Fibroblast of peridontal ligament (primary cell): Measurements from ENCODE around the gene NPM3.

Experiments
- DNase-seq: peaks from one replicate; pipeline ENCODE4 v3.0.0-alpha.2; 2010; ENCODE audit errors: extremely low read depth

NPM3 gene

DNA sequence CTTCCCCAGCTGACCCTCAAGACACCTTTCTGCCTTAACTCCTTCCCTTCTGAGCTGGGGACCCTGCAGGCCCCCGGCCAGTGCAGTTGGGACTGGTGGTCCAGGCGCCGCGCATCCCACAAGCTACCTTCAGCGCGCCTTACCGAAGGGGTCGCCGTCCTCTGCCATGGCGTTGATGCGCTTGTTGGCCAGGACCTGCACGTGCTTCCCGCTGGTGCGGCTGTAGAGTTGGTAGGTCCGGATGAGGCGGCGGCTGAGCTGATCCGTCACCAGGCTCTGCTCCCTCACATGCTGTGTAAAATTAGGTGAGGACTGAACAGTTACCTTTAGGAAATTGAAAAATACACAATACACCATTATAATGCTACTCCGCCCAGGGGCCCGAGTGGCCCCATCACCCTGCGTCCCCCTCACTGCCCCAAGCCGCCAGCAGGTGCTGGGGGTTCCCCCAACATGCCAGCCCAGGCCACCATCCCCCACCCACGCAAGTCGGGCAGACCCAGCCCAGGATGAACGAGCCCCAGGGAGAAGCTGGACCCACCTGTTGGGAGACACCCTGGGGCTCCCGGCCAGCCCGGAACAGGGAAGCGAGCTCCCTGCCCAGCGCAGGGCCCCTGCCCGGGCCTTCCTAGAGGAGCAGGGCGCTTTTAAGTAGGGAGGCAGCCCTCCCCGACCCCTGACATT, 8.5 kb downstream of the NPM3 start:
- no peak for DNase-seq

- DNase-seq: no peak
Observed at GRCh38 chr10:101773923-101774588, 9.2 kb downstream of the NPM3 start.

GRCh38 chr10:101772895-101773761, 10.1 kb downstream of the NPM3 start:
- DNase-seq: no peak

DNA sequence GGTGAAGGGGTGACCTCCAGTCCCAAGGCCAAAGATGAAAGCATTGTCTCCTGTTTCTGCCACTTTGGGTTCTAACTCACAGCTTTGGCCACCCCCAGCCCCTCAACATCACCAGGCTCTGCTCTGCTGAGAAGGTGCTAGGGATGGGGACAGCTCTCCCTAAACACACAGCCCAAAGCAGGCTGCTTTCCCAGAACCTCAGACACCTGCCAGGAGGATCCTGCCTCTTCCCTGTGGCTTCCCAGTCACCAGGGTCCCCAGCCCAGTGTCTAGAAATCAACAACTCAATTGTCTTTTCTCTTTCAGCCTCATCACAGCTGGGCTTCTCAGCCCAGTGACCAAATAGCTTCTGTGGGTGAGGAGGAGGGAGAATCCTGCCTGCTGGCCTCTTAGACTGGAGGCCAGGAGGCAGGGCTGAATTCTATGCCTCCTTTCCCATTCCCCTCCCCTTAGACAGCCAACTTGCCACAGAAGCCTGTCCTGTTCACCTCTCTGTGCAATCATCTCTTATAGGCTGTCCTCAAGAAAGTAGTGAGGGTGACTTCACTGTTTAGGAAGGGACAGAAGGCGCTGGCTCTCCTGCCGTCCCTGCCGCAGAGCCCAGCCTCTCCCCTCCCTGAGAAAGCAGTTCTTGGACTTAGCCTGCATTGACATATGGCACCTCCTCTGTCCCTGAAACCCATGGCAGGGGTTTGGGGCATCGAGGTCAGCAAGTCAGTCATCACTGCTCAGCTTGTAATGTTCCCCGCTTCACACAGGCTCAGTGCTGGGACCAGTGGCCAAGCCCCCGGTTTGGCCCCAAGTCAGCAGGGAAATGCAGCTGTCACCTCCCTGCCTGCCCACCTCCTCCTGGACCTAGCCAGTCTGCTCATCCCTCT, 11.0 kb downstream of the NPM3 start:
- DNase-seq: no peak

DNA sequence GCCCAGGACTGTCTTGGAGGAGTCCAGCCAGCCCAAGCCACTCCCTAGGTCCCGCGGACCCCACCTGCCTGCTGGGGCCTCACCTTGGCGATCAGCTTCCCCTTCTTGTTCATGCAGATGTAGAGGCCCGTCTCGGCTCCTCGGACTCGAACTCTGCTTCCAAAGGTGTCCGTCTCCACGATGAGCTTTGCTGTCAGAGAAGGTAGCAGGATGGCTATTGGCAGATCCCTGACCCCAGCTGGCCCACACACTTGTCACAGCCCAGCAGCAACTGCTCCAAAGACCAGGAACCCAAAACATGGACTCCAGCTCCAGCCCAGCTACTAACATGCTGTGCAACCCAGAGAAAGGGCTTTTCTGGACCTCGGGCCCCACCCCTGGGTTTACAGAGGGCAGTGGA, 11.9 kb downstream of the NPM3 start:
- no peak for DNase-seq

DNA sequence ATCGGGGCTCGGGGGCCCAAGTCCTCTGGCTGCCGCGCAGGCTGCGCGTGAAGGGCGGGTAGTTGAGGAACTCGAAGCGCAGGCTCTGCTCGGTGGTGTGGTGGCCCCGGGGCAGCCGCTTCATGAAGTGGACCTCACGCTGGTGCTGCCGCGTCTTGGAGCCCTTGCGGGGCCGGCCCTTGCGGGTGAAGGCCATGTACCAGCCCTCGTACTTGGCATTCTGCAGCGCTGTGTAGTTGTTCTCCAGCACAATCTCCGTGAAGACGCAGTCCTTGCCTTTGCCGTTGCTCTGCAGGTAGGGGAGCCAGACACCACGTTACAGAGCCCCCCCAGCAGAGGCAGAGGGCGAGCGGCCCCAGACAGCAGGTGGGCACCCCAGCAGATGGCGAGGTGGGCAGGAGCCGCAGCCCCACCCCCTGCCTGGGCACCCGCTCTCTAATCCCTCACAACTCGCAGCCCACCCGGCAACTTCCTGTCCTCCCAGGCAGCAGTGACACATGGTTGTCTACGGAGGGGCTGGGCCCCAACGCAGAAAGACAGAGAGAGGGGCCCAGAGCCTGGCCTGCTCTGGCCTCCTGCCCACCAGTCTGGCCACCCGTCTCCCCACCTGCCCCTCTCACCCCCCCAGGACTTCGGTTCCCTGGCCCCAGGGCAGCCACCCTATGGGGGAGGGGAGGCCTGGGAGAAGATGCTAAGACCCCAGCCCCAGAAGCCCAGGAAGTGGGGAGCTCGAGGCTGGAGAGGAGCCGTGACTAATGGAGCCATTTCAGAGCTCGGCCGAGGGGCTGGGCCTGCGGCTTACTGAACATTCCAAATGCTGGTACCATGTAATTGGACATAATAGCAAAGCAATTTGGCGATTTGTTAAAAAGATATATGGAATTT, 12.7 kb downstream of the NPM3 start:
- DNase-seq: no peak

GRCh38 chr10:101769541-101770180, 13.6 kb downstream of the NPM3 start:
- no peak for DNase-seq

GRCh38 chr10:101768791-101769170, 14.5 kb downstream of the NPM3 start:
- no peak for DNase-seq

- no peak for DNase-seq
Observed at GRCh38 chr10:101767966-101768790, 15.1 kb downstream of the NPM3 start.

- DNase-seq: no peak
Observed at GRCh38 chr10:101767600-101767945, 15.7 kb downstream of the NPM3 start.

DNA sequence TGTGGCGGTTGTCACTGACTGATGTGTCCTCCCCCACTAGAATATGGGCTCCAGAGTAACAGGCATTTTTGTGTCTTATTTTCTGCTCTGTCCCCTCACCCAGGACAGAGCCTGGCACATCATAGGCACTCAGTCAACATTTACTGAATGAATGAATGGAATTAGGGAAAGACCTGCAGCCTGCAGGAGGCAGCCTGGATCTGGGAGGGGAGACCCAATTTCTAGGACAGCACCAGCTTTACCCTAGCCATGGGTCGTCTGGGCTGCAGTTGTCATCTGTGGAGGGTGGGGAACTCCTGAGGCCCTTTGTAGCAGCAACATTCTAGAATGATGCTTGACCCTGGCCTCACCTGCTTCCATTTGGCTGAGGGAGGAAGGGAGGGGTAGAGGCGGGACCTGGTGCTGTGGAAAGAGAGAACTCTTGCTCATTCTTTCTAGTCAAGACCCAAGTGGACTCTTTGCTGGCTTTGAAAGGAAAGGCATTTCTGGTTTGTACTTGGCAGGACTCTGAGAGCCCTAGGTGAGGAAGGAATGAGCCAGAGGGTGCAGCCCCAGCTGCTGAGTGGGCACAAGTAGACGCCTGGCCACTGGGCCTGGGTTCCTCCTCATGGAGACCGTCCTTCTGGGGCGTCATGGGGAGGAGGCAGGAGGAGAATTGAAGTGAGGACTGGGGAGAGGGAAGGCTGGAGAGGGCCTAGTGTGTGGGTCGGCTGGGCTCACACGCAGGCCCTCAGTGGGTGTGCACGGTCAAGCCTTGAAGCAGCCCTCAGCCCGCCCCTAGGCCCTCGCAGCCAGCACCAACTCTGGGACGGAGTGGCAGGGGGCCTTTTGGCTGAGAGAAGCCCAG, 16.3 kb downstream of the NPM3 start:
- no peak for DNase-seq

GRCh38 chr10:101766306-101766705, 16.9 kb downstream of the NPM3 start:
- no peak for DNase-seq

- no peak for DNase-seq
Observed at GRCh38 chr10:101763141-101763846, 20.0 kb downstream of the NPM3 start.

- DNase-seq: no peak
Observed at GRCh38 chr10:101762736-101763135, 20.5 kb downstream of the NPM3 start.

- no peak for DNase-seq
Observed at GRCh38 chr10:101761226-101761625, 22.0 kb downstream of the NPM3 start.

GRCh38 chr10:101760510-101760909, 22.7 kb downstream of the NPM3 start:
- peak; percentile 38 for DNase-seq

DNA sequence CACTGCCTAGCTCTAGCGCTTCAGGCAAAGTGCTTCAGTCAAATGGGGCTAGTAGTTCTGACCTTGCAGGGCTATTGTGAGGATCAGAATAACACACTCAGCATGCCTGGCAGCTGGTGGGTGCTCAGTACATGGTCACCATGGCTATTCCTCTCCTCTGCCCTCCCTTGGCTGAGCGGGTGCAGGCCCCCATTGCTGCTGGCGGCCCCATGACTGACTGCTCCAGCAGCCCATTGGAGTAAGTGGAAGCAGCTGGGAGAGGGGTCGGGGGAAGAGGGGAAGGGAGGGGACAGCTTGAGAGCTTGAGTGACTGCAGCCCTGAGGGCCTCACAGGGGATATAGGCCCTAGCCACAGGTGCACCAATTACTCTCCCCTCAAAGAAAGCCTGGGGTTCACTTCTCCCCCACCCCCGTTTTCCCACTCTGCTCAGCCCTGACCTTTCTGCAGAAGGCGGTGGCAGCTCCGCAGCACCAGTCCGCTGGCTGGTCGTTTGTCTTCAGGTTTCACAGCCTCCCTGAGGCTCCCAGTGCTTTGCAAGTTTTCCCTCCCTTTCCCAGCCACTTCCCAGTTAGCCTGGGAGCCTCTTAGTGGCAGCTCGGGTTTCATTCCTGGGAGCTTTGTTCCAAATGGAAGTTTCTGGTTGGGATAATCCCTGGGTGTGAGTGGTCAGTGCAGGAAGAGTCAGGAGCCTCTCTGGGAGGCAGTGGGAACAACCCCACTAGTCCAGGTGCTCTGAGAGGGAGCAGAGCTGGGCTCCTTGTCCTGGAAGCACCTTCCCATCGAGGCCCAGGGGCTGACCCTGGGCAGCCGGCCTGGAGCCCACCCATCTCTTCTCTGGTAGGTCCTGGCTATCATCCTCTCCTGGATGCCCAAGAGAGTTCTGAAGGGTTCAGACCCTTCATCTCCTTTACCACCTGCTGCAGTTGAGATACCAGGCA, 23.7 kb downstream of the NPM3 start:
- no peak for DNase-seq
